HepG2 (cell line): ENCODE data around the gene KRT71. TPM values are rescaled to one million over a fixed set of nuclear protein-coding genes. Genes with fewer than 3 reads are reported as not detected.

Experiments used
- ATAC-seq: fragments of 200-7000 bp; cut with Tn5 transposase; 3 replicates; pipeline ENCODE4 v1.9.1; 2020; ENCODE audit warnings: mild to moderate bottlenecking, moderate library complexity
- BruUV-seq: library from RNA; stranded (reverse); fragments of 400-500 nt; replicated peaks from 2 replicates; lab custom pipeline; 2021; lab: Mats Ljungman, UMichigan
- CTCF ChIA-PET: fragments of 300-600 bp; formaldehyde crosslinking; extraction: SDS; loops from one replicate; lab custom pipeline; 2021; ENCODE audit warnings: low total read pairs, inconsistent platforms, low intra/inter-chr PET ratio; lab: Yijun Ruan, JAX
- POLR2A ChIA-PET: fragments of 350-600 bp; sonication (Branson Sonifier 250); formaldehyde crosslinking; loops from one replicate; lab custom pipeline; 2020; ENCODE audit warnings: antibody characterized with exemption, inconsistent platforms; lab: Yijun Ruan, JAX
- DNase-seq: peaks from one replicate; pipeline ENCODE4 v3.0.0-alpha.2; 2015; ENCODE audit warnings: low spot score
- FAIRE-seq: peaks from 3 replicates; lab custom pipeline; 2011; peaks lifted over from hg19 to GRCh38; lab: Jason Lieb, UNC
- H2AFZ ChIP-seq: one replicate; pipeline ENCODE4 v1.6.1; 2011; ENCODE audit warnings: low read length, inconsistent platforms
- H3K27ac ChIP-seq: fragments of 300-600 bp; 3 replicates; pipeline ENCODE4 v1.8.0; 2011; ENCODE audit warnings: mixed run types, mild to moderate bottlenecking, mixed read lengths, low read length, inconsistent platforms; ENCODE audit not compliant: insufficient read depth; ENCODE audit errors: extremely low read length
- H3K27me3 ChIP-seq, 2 experiments: fragments of 200-600 bp in 1 of 2; 2 replicates in 1 of 2; 3 replicates in 1 of 2; pipeline versions ENCODE4 v1.6.0 to v1.8.0; 2011; ENCODE audit warnings: low read length in 2 of 2, mild to moderate bottlenecking in 2 of 2, moderate library complexity in 2 of 2, inconsistent platforms in 1 of 2; ENCODE audit not compliant: insufficient read depth in 2 of 2, control insufficient read depth in 1 of 2
- H3K36me3 ChIP-seq, 2 experiments: fragments of 200-600 bp in 1 of 2; replicated peaks in 1 of 2; 2 replicates in 1 of 2; 3 replicates in 1 of 2; pipeline versions ENCODE4 v1.5.1 to v1.8.0; 2011; ENCODE audit warnings: low read length in 2 of 2, inconsistent platforms in 1 of 2; ENCODE audit not compliant: insufficient read depth in 2 of 2, control insufficient read depth in 1 of 2
- H3K4me1 ChIP-seq: 2 replicates; pipeline ENCODE4 v1.5.1; 2012; ENCODE audit warnings: low read length, inconsistent platforms; ENCODE audit not compliant: insufficient read depth
- H3K4me2 ChIP-seq: 2 replicates; pipeline ENCODE4 v1.6.0; 2011; ENCODE audit warnings: low read depth, low read length, inconsistent platforms
- H3K4me3 ChIP-seq, 3 experiments: fragments of 200-600 bp in 1 of 3; sonication (generic), shearing (Covaris generic) in 1 of 3; replicated peaks in 1 of 3; 2 replicates each; pipeline ENCODE4 v1.5.1; 2011 to 2016; ENCODE audit warnings: low read length in 3 of 3, inconsistent platforms in 2 of 3, low read depth in 2 of 3, mild to moderate bottlenecking in 2 of 3, control low read depth in 1 of 3, mixed read lengths in 1 of 3; ENCODE audit not compliant: insufficient read depth in 1 of 3
- H3K79me2 ChIP-seq: one replicate; pipeline ENCODE4 v1.6.1; 2011; ENCODE audit warnings: low read length, inconsistent platforms; ENCODE audit not compliant: insufficient read depth
- H3K9ac ChIP-seq: 2 replicates; pipeline ENCODE4 v1.6.0; 2011; ENCODE audit warnings: mild to moderate bottlenecking, low read depth, low read length, inconsistent platforms; ENCODE audit not compliant: insufficient read depth
- H3K9me3 ChIP-seq: 2 replicates; pipeline ENCODE4 v1.5.1; 2012; ENCODE audit warnings: mild to moderate bottlenecking, low read length
- H4K20me1 ChIP-seq: 2 replicates; pipeline ENCODE4 v1.6.0; 2011; ENCODE audit warnings: inconsistent platforms, mild to moderate bottlenecking, low read length, moderate library complexity; ENCODE audit not compliant: insufficient read depth
- EP300 ChIP-seq, 3 experiments: sonication (generic) in 1 of 3; formaldehyde crosslinking in 1 of 3; IDR thresholded peaks; 2 replicates each; pipeline versions ENCODE4 v1.5.1 to v1.6.1; 2011 to 2020; ENCODE audit warnings: low read depth in 2 of 3, low read length in 2 of 3, borderline replicate concordance in 1 of 3, improper control_type of control experiment in 1 of 3, mild to moderate bottlenecking in 1 of 3, missing genetic modification reagents in 1 of 3, moderate library complexity in 1 of 3
- EZH2 ChIP-seq: conservative IDR thresholded peaks from 2 replicates; pipeline ENCODE4 v1.6.1; 2012; ENCODE audit warnings: mild to moderate bottlenecking, low read depth, low read length, moderate library complexity
- GABPB1 ChIP-seq: IDR thresholded peaks from 2 replicates; pipeline ENCODE4 v1.6.1; 2016; ENCODE audit warnings: mild to moderate bottlenecking, missing genetic modification reagents, moderate library complexity, missing compliant biosample characterization
- MEIS2 ChIP-seq: sonication (generic); formaldehyde crosslinking; IDR thresholded peaks from 2 replicates; pipeline ENCODE4 v1.9.0; 2021; ENCODE audit warnings: mild to moderate bottlenecking, missing genetic modification reagents
- NR2F6 ChIP-seq, 2 experiments: IDR thresholded peaks; 2 replicates each; pipeline ENCODE4 v1.6.1; 2016; ENCODE audit warnings: antibody characterized with exemption in 1 of 2, mild to moderate bottlenecking in 1 of 2
- REXO4 ChIP-seq: sonication (generic); formaldehyde crosslinking; IDR thresholded peaks from 2 replicates; pipeline ENCODE4 v1.8.0; 2022; ENCODE audit warnings: missing genetic modification reagents, mild to moderate bottlenecking, borderline replicate concordance
- TGIF2 ChIP-seq: IDR thresholded peaks from 2 replicates; pipeline ENCODE4 v1.6.1; 2016; ENCODE audit warnings: control low read depth, missing compliant biosample characterization
- ZFP1 ChIP-seq: IDR thresholded peaks from 2 replicates; pipeline ENCODE4 v1.6.1; 2016
- ZNF432 ChIP-seq: sonication (generic); formaldehyde crosslinking; IDR thresholded peaks from 2 replicates; pipeline ENCODE4 v1.5.0; 2020; ENCODE audit warnings: missing genetic modification reagents, mild to moderate bottlenecking, borderline replicate concordance
- WGBS: methylation state at CpG from one replicate; pipeline ENCODE4 v1.1.6; 2017; ENCODE audit warnings: low lambda C conversion rate; 5-methylcytosine and 5-hydroxymethylcytosine counted together
- in situ Hi-C: cut with HindIII; loops from 2 replicates; pipeline ENCODE4 v1.10.0; 2017; ENCODE audit warnings: low pct_unique_long_range_greater_than_20kb; ENCODE audit not compliant: extremely low pct_ligation_motif_present
- intact Hi-C: fragments of 100-400 bp; cut with micrococcal nuclease; formaldehyde crosslinking; loops from one replicate; pipeline ENCODE4 v1.10.0; 2022; ENCODE audit not compliant: unreplicated experiment
- polyA plus RNA-seq, 8 experiments: library from polyadenylated mRNA; depleted of rRNA in 3 of 8; stranded (reverse) in 7 of 8; unstranded in 1 of 8; fragments of >200 nt; fragmentation: Illumina TruSeq in 4 of 8; extraction: Trizol in 4 of 8; gene quantifications; 2 replicates each; pipeline versions ENCODE4 v1.2.1 to v1.2.3, GENCODE V29; 2011 to 2016; ENCODE audit warnings: low read depth in 4 of 8, missing spikeins in 1 of 8, mixed read lengths in 1 of 8; ENCODE audit not compliant: insufficient read depth in 1 of 8
- total RNA-seq, 5 experiments: library from RNA; depleted of rRNA; stranded (reverse); fragments of >200 nt; fragmentation: Illumina TruSeq; extraction: Trizol; gene quantifications; 2 replicates each; pipeline ENCODE4 v1.2.3, GENCODE V29; 2016; ENCODE audit warnings: low read depth in 1 of 5
- TF ChIP-seq, protein P1 (sequence below): sonication (generic); formaldehyde crosslinking; IDR thresholded peaks from 2 replicates; pipeline ENCODE4 v1.4.0; 2020; ENCODE audit warnings: missing genetic modification reagents, borderline replicate concordance
- TF ChIP-seq, protein P2 (sequence below): sonication (generic); formaldehyde crosslinking; conservative IDR thresholded peaks from 2 replicates; pipeline ENCODE4 v1.4.0; 2020; ENCODE audit warnings: missing genetic modification reagents
- TF ChIP-seq, protein P3 (sequence below): sonication (generic); formaldehyde crosslinking; IDR thresholded peaks from 2 replicates; pipeline ENCODE4 v1.4.0; 2020; ENCODE audit warnings: missing genetic modification reagents, mild to moderate bottlenecking, borderline replicate concordance
- TF ChIP-seq, protein P4 (sequence below): sonication (generic); formaldehyde crosslinking; IDR thresholded peaks from 2 replicates; pipeline ENCODE4 v1.4.0; 2020; ENCODE audit warnings: missing genetic modification reagents

Gene KRT71
- total and polyA plus RNA-seq, 2 of the 13 experiments (the other 11 are each of a cell fraction or from before 2014, with no cell fraction given), result not detected

DNA sequence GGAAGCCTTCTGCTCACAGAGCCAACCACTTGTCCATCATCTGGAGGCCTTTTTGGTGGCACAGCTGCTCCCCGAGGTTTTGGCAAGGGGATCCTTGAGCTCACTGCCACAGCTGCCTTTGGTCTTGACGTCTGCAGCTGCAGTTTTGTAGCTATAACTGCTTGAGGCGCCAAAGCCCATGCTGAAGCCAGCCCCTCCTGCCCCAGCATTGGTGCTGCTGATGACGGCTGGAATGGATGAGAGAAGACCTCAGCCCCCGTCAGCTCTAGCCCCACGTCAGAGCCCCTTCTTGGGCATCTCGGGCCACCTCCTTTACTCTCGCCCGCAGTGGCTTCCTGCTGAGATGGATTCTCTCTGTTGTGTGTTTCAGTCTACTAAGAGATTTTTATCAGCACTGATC lies 33.0 kb upstream of the KRT71 start:
- Histone ChIP-seq H3K79me2 (no peaks in the 10 kb centered on the region), H3K9me3 (no peaks in the 10 kb centered on the region), H3K4me1 (no peaks in the 10 kb centered on the region), H4K20me1 (no peaks in the 10 kb centered on the region), H3K27ac (no peak overlapping the region), H3K9ac (no peak overlapping the region), H2AFZ (no peak overlapping the region), H3K4me3 (no peak overlapping the region), H3K36me3 (no peaks in the 10 kb centered on the region), H3K27me3 (peaks cover 5 to 26% of the 10 kb centered on the region in 2 experiments; a peak in 3 of 5 replicates), H3K4me2 (no peak overlapping the region)
- DNase-seq (no peak), FAIRE-seq (no peak), ATAC-seq (no peak)
- ChIA-PET POLR2A (no interaction called here), CTCF (no interaction called here)
- intact Hi-C loops, result no loop called here
- no TSS peak for BruUV-seq
- in situ Hi-C loops, result loop anchor here (10.0 kb wide), 1 partner anchor 399 kb away; no protein-coding TSS in a partner anchor
- 0% methylated on average over 1 of the region's 9 CpGs for WGBS
- TF ChIP-seq GABPB1 (CRISPR knock-in tag) (no peak), TGIF2 (CRISPR knock-in tag) (no peak), EZH2 (no peak), ZNF432 (CRISPR knock-in tag) (no peak), ZFP1 (no peak), REXO4 (no peak), EP300 (IDR thresholded peaks at IDR 0.05; ENCODE audit: low read depth in 2 of 2, low read length in 2 of 2) (no peak), EP300 (CRISPR knock-in tag; IDR thresholded peaks at IDR 0.05; ENCODE audit: borderline replicate concordance) (no peak), NR2F6 (IDR thresholded peaks at IDR 0.05) (no peak), NR2F6 (CRISPR knock-in tag; IDR thresholded peaks at IDR 0.05) (no peak), MEIS2 (CRISPR knock-in tag) (no peak)
- TF ChIP-seq, protein P1, sequence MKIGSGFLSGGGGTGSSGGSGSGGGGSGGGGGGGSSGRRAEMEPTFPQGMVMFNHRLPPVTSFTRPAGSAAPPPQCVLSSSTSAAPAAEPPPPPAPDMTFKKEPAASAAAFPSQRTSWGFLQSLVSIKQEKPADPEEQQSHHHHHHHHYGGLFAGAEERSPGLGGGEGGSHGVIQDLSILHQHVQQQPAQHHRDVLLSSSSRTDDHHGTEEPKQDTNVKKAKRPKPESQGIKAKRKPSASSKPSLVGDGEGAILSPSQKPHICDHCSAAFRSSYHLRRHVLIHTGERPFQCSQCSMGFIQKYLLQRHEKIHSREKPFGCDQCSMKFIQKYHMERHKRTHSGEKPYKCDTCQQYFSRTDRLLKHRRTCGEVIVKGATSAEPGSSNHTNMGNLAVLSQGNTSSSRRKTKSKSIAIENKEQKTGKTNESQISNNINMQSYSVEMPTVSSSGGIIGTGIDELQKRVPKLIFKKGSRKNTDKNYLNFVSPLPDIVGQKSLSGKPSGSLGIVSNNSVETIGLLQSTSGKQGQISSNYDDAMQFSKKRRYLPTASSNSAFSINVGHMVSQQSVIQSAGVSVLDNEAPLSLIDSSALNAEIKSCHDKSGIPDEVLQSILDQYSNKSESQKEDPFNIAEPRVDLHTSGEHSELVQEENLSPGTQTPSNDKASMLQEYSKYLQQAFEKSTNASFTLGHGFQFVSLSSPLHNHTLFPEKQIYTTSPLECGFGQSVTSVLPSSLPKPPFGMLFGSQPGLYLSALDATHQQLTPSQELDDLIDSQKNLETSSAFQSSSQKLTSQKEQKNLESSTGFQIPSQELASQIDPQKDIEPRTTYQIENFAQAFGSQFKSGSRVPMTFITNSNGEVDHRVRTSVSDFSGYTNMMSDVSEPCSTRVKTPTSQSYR, result no peak
- TF ChIP-seq, protein P2, sequence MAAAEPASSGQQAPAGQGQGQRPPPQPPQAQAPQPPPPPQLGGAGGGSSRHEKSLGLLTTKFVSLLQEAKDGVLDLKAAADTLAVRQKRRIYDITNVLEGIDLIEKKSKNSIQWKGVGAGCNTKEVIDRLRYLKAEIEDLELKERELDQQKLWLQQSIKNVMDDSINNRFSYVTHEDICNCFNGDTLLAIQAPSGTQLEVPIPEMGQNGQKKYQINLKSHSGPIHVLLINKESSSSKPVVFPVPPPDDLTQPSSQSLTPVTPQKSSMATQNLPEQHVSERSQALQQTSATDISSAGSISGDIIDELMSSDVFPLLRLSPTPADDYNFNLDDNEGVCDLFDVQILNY (CRISPR knock-in tag), result no peak
- TF ChIP-seq, protein P3, sequence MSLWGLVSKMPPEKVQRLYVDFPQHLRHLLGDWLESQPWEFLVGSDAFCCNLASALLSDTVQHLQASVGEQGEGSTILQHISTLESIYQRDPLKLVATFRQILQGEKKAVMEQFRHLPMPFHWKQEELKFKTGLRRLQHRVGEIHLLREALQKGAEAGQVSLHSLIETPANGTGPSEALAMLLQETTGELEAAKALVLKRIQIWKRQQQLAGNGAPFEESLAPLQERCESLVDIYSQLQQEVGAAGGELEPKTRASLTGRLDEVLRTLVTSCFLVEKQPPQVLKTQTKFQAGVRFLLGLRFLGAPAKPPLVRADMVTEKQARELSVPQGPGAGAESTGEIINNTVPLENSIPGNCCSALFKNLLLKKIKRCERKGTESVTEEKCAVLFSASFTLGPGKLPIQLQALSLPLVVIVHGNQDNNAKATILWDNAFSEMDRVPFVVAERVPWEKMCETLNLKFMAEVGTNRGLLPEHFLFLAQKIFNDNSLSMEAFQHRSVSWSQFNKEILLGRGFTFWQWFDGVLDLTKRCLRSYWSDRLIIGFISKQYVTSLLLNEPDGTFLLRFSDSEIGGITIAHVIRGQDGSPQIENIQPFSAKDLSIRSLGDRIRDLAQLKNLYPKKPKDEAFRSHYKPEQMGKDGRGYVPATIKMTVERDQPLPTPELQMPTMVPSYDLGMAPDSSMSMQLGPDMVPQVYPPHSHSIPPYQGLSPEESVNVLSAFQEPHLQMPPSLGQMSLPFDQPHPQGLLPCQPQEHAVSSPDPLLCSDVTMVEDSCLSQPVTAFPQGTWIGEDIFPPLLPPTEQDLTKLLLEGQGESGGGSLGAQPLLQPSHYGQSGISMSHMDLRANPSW (CRISPR knock-in tag), result no peak
- TF ChIP-seq, protein P4, sequence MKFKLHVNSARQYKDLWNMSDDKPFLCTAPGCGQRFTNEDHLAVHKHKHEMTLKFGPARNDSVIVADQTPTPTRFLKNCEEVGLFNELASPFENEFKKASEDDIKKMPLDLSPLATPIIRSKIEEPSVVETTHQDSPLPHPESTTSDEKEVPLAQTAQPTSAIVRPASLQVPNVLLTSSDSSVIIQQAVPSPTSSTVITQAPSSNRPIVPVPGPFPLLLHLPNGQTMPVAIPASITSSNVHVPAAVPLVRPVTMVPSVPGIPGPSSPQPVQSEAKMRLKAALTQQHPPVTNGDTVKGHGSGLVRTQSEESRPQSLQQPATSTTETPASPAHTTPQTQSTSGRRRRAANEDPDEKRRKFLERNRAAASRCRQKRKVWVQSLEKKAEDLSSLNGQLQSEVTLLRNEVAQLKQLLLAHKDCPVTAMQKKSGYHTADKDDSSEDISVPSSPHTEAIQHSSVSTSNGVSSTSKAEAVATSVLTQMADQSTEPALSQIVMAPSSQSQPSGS, result no peak
